HepG2 (cell line): ENCODE measurements around the gene REPS2. TPM values are rescaled to one million over a fixed set of nuclear protein-coding genes. Genes with fewer than 3 reads are reported as not detected.
A peak's percentile ranks its signal among the peaks of the same experiment; 100 is the strongest.

Experiments
- AGO1 ChIP-seq: fragments of 200-400 bp; formaldehyde crosslinking; IDR thresholded peaks from 2 replicates; pipeline ENCODE4 v1.6.1; 2017; ENCODE audit warnings: mild to moderate bottlenecking, low read depth, low read length, moderate library complexity; ENCODE audit not compliant: poor library complexity, severe bottlenecking
- AGO2 ChIP-seq: fragments of 200-400 bp; formaldehyde crosslinking; optimal IDR thresholded peaks from 2 replicates; pipeline ENCODE3; 2017; ENCODE audit warnings: mild to moderate bottlenecking, low read depth, low read length, moderate library complexity
- BCL6 ChIP-seq: IDR thresholded peaks from 2 replicates; pipeline ENCODE4 v1.6.1; 2016; ENCODE audit warnings: missing genetic modification reagents, missing compliant biosample characterization
- CBFB ChIP-seq: sonication (generic); formaldehyde crosslinking; IDR thresholded peaks from 2 replicates; pipeline ENCODE4 v1.4.0; 2020; ENCODE audit warnings: missing genetic modification reagents
- EP300 ChIP-seq, 3 experiments: sonication (generic) in 1 of 3; formaldehyde crosslinking in 1 of 3; IDR thresholded peaks; 2 replicates each; pipeline versions ENCODE4 v1.5.1 to v1.6.1; 2011 to 2020; ENCODE audit warnings: low read depth in 2 of 3, low read length in 2 of 3, borderline replicate concordance in 1 of 3, improper control_type of control experiment in 1 of 3, mild to moderate bottlenecking in 1 of 3, missing genetic modification reagents in 1 of 3, moderate library complexity in 1 of 3
- FOSL1 ChIP-seq: sonication (generic); formaldehyde crosslinking; IDR thresholded peaks from 2 replicates; pipeline ENCODE4 v1.9.0; 2021; ENCODE audit warnings: missing genetic modification reagents, borderline replicate concordance
- FOXJ3 ChIP-seq: sonication (generic); formaldehyde crosslinking; IDR thresholded peaks from 2 replicates; pipeline ENCODE4 v1.4.0; 2020; ENCODE audit warnings: missing genetic modification reagents, mild to moderate bottlenecking, borderline replicate concordance
- HDAC1 ChIP-seq: sonication (generic); formaldehyde crosslinking; IDR thresholded peaks from 2 replicates; pipeline ENCODE4 v1.5.1; 2020; ENCODE audit warnings: mild to moderate bottlenecking, missing genetic modification reagents
- MAFF ChIP-seq: IDR thresholded peaks from 2 replicates; pipeline ENCODE4 v1.6.1; 2011; ENCODE audit warnings: low read depth, low read length, improper control_type of control experiment
- MED1 ChIP-seq: sonication (generic); formaldehyde crosslinking; IDR thresholded peaks from 2 replicates; pipeline ENCODE4 v1.4.0; 2020; ENCODE audit warnings: missing genetic modification reagents
- NCOR1 ChIP-seq: fragments of 200-600 bp; sonication (generic); IDR thresholded peaks from 2 replicates; pipeline ENCODE4 v1.7.0; 2017; ENCODE audit warnings: antibody characterized with exemption, low read length, borderline replicate concordance
- NKX3-1 ChIP-seq: sonication (generic); formaldehyde crosslinking; IDR thresholded peaks from 2 replicates; pipeline ENCODE4 v1.5.0; 2020; ENCODE audit warnings: missing genetic modification reagents
- NPAS2 ChIP-seq: sonication (generic); formaldehyde crosslinking; IDR thresholded peaks from 2 replicates; pipeline ENCODE4 v1.8.0; 2022; ENCODE audit warnings: mild to moderate bottlenecking, missing genetic modification reagents, borderline replicate concordance
- PAWR ChIP-seq: sonication (generic); formaldehyde crosslinking; IDR thresholded peaks from 2 replicates; pipeline ENCODE4 v1.4.0; 2020; ENCODE audit warnings: missing genetic modification reagents, mild to moderate bottlenecking, borderline replicate concordance
- POGZ ChIP-seq: sonication (generic); formaldehyde crosslinking; IDR thresholded peaks from 2 replicates; pipeline ENCODE4 v1.4.0; 2020; ENCODE audit warnings: mild to moderate bottlenecking, missing genetic modification reagents
- RFXANK ChIP-seq: IDR thresholded peaks from 2 replicates; pipeline ENCODE4 v1.6.1; 2016
- SALL1 ChIP-seq: sonication (generic); formaldehyde crosslinking; IDR thresholded peaks from 2 replicates; pipeline ENCODE4 v1.8.0; 2022; ENCODE audit warnings: mild to moderate bottlenecking, missing genetic modification reagents
- SETDB1 ChIP-seq: sonication (generic); formaldehyde crosslinking; IDR thresholded peaks from 2 replicates; pipeline ENCODE4 v1.5.1; 2020; ENCODE audit warnings: missing genetic modification reagents, mild to moderate bottlenecking, borderline replicate concordance
- SP140L ChIP-seq: sonication (generic); formaldehyde crosslinking; IDR thresholded peaks from 2 replicates; pipeline ENCODE4 v1.4.0; 2020; ENCODE audit warnings: missing genetic modification reagents, borderline replicate concordance
- SP4 ChIP-seq: sonication (generic); formaldehyde crosslinking; IDR thresholded peaks from 2 replicates; pipeline ENCODE4 v1.8.1; 2023; ENCODE audit warnings: mild to moderate bottlenecking, missing genetic modification reagents
- TSC22D2 ChIP-seq: sonication (generic); formaldehyde crosslinking; IDR thresholded peaks from 2 replicates; pipeline ENCODE4 v1.5.1; 2020; ENCODE audit warnings: missing genetic modification reagents, mild to moderate bottlenecking, borderline replicate concordance
- ZFP36 ChIP-seq: fragments of 150-350 bp; IDR thresholded peaks from 2 replicates; pipeline ENCODE4 v1.6.1; 2018; ENCODE audit warnings: borderline replicate concordance, low read length, low read depth; ENCODE audit not compliant: partially characterized antibody
- ZNF274 ChIP-seq: sonication (generic); formaldehyde crosslinking; IDR thresholded peaks from 2 replicates; pipeline ENCODE4 v1.5.1; 2020; ENCODE audit warnings: mild to moderate bottlenecking, missing genetic modification reagents
- polyA plus RNA-seq, 8 experiments: library from polyadenylated mRNA; depleted of rRNA in 3 of 8; stranded (reverse) in 7 of 8; unstranded in 1 of 8; fragments of >200 nt; fragmentation: Illumina TruSeq in 4 of 8; extraction: Trizol in 4 of 8; gene quantifications; 2 replicates each; pipeline versions ENCODE4 v1.2.1 to v1.2.3, GENCODE V29; 2011 to 2016; ENCODE audit warnings: low read depth in 4 of 8, missing spikeins in 1 of 8, mixed read lengths in 1 of 8; ENCODE audit not compliant: insufficient read depth in 1 of 8
- total RNA-seq, 5 experiments: library from RNA; depleted of rRNA; stranded (reverse); fragments of >200 nt; fragmentation: Illumina TruSeq; extraction: Trizol; gene quantifications; 2 replicates each; pipeline ENCODE4 v1.2.3, GENCODE V29; 2016; ENCODE audit warnings: low read depth in 1 of 5
- TF ChIP-seq, protein P1 (sequence below): sonication (generic); formaldehyde crosslinking; IDR thresholded peaks from 2 replicates; pipeline ENCODE4 v1.4.0; 2020; ENCODE audit warnings: missing genetic modification reagents, borderline replicate concordance
- TF ChIP-seq, protein P2 (sequence below), 2 experiments: IDR thresholded peaks; 2 replicates each; pipeline ENCODE4 v1.6.1; 2011 to 2012; ENCODE audit warnings: low read length in 2 of 2, borderline replicate concordance in 1 of 2, low read depth in 1 of 2, mild to moderate bottlenecking in 1 of 2, moderate library complexity in 1 of 2

The REPS2 gene
- total and polyA plus RNA-seq, 2 of the 13 experiments (the other 11 are each of a cell fraction or from before 2014, with no cell fraction given), result 0.05 to 0.58 TPM

DNA sequence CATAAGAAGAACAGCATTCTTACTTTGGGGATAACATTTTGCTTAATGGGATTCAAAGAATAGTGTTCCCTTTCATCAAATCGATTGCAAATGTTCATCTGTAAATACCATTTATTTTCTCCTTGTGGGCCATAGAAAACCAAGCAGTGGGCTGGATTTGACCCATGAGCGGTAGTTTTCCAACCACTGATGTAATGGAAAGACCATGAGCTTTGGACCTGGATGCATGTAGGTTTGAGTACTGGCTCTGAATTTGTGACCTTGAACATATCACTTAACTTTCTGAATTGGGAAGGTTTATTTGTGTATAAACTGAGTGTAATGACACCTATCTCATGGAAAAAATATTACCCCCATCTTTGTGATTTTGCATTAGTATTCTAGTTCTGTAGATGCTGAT, 54.3 kb downstream of the REPS2 start (continued):
- TF ChIP-seq, protein P1, sequence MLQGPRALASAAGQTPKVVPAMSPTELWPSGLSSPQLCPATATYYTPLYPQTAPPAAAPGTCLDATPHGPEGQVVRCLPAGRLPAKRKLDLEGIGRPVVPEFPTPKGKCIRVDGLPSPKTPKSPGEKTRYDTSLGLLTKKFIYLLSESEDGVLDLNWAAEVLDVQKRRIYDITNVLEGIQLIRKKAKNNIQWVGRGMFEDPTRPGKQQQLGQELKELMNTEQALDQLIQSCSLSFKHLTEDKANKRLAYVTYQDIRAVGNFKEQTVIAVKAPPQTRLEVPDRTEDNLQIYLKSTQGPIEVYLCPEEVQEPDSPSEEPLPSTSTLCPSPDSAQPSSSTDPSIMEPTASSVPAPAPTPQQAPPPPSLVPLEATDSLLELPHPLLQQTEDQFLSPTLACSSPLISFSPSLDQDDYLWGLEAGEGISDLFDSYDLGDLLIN (CRISPR knock-in tag), result no peak
- no peak for TF ChIP-seq SP140L
- peak; percentile 41; the same call in 1 of the 2 replicates for TF ChIP-seq HDAC1
- TF ChIP-seq SETDB1, result no peak
- no peak for TF ChIP-seq RFXANK (CRISPR knock-in tag)
- TF ChIP-seq TSC22D2 (CRISPR knock-in tag), result no peak
- no peak for TF ChIP-seq ZFP36
- TF ChIP-seq SALL1, result peak; percentile 36; the same call in 1 of the 2 replicates
- TF ChIP-seq ZNF274, result no peak
- TF ChIP-seq FOXJ3 (CRISPR knock-in tag), result no peak
- TF ChIP-seq MAFF, result no peak
- no peak for TF ChIP-seq SP4 (CRISPR knock-in tag)
- peak in 1 of 2 experiments; percentile 53; a peak in 1 of 4 replicates for TF ChIP-seq EP300 (IDR thresholded peaks at IDR 0.05; ENCODE audit: low read depth in 2 of 2, low read length in 2 of 2)
- no peak for TF ChIP-seq EP300 (CRISPR knock-in tag; IDR thresholded peaks at IDR 0.05; ENCODE audit: borderline replicate concordance)
- no peak for TF ChIP-seq AGO2
- TF ChIP-seq AGO1, result no peak
- TF ChIP-seq NCOR1, result peak; percentile 36; the same call in 1 of the 2 replicates
- no peak for TF ChIP-seq BCL6 (CRISPR knock-in tag)
- TF ChIP-seq PAWR (CRISPR knock-in tag), result no peak
- no peak for TF ChIP-seq FOSL1
- TF ChIP-seq, protein P2, sequence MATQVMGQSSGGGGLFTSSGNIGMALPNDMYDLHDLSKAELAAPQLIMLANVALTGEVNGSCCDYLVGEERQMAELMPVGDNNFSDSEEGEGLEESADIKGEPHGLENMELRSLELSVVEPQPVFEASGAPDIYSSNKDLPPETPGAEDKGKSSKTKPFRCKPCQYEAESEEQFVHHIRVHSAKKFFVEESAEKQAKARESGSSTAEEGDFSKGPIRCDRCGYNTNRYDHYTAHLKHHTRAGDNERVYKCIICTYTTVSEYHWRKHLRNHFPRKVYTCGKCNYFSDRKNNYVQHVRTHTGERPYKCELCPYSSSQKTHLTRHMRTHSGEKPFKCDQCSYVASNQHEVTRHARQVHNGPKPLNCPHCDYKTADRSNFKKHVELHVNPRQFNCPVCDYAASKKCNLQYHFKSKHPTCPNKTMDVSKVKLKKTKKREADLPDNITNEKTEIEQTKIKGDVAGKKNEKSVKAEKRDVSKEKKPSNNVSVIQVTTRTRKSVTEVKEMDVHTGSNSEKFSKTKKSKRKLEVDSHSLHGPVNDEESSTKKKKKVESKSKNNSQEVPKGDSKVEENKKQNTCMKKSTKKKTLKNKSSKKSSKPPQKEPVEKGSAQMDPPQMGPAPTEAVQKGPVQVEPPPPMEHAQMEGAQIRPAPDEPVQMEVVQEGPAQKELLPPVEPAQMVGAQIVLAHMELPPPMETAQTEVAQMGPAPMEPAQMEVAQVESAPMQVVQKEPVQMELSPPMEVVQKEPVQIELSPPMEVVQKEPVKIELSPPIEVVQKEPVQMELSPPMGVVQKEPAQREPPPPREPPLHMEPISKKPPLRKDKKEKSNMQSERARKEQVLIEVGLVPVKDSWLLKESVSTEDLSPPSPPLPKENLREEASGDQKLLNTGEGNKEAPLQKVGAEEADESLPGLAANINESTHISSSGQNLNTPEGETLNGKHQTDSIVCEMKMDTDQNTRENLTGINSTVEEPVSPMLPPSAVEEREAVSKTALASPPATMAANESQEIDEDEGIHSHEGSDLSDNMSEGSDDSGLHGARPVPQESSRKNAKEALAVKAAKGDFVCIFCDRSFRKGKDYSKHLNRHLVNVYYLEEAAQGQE (IDR thresholded peaks at IDR 0.05; ENCODE audit: borderline replicate concordance in 1 of 2, low read depth in 1 of 2, low read length in 2 of 2), result no peak
- no peak for TF ChIP-seq NPAS2 (CRISPR knock-in tag)
- TF ChIP-seq CBFB (CRISPR knock-in tag), result no peak
- TF ChIP-seq NKX3-1 (CRISPR knock-in tag), result no peak
- TF ChIP-seq MED1 (CRISPR knock-in tag), result peak; percentile 41; the same call in 1 of the 2 replicates
- 0 out of 2 replicates have a peak, but pooled peaks have one; percentile 35 for TF ChIP-seq POGZ (CRISPR knock-in tag)
